Breast epithelium (tissue), 3 donors: ENCODE results near the gene ANKMY2.

Source experiments
- POLR2A ChIP-seq: fragments of 450-650 bp; IDR thresholded peaks from one replicate; pipeline ENCODE4 v1.6.1; 2016; ENCODE audit warnings: antibody characterized with exemption, mild to moderate bottlenecking, moderate library complexity
- POLR2AphosphoS5 ChIP-seq, 3 donors: sonication (generic); formaldehyde crosslinking; IDR thresholded peaks; one replicate each; pipeline ENCODE4 v1.6.1; 2017; ENCODE audit warnings: antibody characterized with exemption in 3 of 3
- TF ChIP-seq, protein P1 (sequence below), 3 donors: fragments of 450-650 bp; IDR thresholded peaks; one replicate each; pipeline ENCODE4 v1.5.1; 2016 to 2017; ENCODE audit warnings: antibody characterized with exemption in 3 of 3, mild to moderate bottlenecking in 3 of 3, moderate library complexity in 3 of 3

DNA sequence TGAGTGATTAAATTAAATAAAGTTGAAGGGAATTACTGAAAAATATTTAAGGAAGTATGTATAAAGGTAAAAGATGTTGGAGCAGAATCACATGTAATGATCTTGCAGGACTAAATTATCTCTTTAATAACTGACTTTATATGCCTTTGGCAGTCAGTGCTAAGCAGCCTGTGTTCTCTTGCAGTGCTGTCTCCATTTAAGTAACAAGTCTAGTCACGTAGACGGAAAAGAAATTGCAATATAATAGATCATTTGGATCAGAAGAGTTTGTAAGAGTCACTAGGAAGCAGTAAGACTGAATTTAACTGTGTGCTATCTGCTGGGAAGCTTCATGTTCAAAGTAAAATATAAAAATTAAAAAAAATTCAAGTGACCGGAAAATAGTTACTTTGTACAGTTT lies 21.8 kb upstream of the ANKMY2 start:
- no peak for TF ChIP-seq POLR2AphosphoS5 (IDR thresholded peaks at IDR 0.05)
- TF ChIP-seq, protein P1, sequence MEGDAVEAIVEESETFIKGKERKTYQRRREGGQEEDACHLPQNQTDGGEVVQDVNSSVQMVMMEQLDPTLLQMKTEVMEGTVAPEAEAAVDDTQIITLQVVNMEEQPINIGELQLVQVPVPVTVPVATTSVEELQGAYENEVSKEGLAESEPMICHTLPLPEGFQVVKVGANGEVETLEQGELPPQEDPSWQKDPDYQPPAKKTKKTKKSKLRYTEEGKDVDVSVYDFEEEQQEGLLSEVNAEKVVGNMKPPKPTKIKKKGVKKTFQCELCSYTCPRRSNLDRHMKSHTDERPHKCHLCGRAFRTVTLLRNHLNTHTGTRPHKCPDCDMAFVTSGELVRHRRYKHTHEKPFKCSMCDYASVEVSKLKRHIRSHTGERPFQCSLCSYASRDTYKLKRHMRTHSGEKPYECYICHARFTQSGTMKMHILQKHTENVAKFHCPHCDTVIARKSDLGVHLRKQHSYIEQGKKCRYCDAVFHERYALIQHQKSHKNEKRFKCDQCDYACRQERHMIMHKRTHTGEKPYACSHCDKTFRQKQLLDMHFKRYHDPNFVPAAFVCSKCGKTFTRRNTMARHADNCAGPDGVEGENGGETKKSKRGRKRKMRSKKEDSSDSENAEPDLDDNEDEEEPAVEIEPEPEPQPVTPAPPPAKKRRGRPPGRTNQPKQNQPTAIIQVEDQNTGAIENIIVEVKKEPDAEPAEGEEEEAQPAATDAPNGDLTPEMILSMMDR (IDR thresholded peaks at IDR 0.05) = no peak
- no peak for TF ChIP-seq POLR2A
